Occipital lobe (tissue), 2 donors: ENCODE measurements around the gene BACH2. TPM values are rescaled to one million over a fixed set of nuclear protein-coding genes. Genes with fewer than 3 reads are reported as not detected.

Experiments
- DNase-seq: peaks from one replicate; lab custom pipeline; 2025; lab: John Stamatoyannopoulos, UW
- total RNA-seq: library from RNA; depleted of rRNA; stranded (reverse); fragments of >200 nt; gene quantifications from one replicate; pipeline ENCODE4 v1.2.3, GENCODE V29; 2014

The BACH2 gene
- total RNA-seq, 1 donor from 2014 or later: 65.4 TPM

- DNase-seq: no peak
Observed at GRCh38 chr6:90098627-90099026, 198.0 kb downstream of the BACH2 start.

DNA sequence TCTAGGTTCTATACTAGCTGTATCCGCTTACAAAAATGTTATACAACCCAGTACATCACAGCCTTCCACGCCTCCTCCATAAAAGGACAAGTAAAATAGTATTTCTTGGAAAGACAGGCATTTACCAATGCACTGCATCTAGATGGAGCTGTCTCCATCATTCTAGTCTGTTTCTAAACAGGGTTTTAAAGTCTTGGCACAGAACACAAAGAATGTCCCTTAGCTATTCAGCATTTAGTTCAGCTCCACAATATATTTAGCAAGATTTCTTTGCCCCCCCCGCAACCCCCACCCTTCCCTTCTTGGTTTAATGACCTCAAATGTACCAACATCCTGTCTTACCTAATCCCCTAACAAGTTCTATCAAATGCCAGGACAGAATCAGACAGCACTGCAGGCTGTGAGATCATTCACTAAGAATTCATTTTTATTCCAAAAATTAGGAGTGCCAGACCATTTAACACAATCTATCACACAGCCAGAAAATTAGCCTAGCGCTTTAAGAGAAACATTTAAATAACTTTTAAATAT, 198.6 kb downstream of the BACH2 start:
- DNase-seq: no peak

DNA sequence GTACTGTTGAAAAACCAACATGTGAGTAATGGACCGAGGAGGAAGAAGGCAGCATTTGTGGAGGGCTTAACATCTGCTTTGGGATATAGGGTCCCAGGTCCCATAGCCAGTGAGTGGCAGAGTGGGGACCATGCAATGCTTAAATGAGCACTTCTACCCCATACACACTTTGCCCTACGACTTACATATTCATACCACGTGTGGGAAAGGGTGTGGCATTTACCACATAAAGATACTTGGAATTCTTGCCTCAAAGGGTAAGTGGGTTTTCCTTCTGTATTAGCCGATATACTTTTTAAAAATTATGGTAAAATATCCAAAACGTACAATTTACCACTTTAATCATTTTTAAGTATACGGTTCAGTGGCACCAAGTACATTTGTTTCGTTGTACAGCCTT, 199.3 kb downstream of the BACH2 start:
- no peak for DNase-seq

GRCh38 chr6:90096818-90097217, 199.8 kb downstream of the BACH2 start:
- DNase-seq: no peak

GRCh38 chr6:90095788-90096187, 200.9 kb downstream of the BACH2 start:
- DNase-seq: no peak

GRCh38 chr6:90095145-90095544, 201.5 kb downstream of the BACH2 start:
- no peak for DNase-seq

DNA sequence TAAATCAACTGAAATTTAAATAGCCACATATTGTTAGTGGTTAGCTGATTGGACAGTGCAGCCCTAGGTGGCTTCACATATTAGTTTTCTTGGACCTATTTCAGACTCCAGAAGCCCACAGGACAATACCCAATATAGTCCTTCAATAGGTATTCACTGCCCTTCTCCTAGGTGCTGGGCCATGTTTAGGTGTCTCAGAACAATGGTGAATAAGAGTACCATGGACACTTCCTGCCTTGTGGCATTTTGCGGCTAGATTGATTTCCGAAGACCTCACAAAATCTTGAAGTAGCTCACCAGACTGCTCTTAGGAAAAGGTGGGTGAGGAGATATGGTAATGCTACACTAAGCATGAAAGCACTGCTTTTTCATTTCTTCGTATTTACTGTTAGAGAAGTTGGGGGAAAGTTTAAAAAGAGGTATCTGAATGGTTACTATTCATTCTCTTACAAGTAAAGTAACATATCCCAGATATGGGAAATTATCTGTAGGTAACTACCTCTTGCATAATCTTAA, 203.0 kb downstream of the BACH2 start:
- no peak for DNase-seq

GRCh38 chr6:90090866-90091265, 205.8 kb downstream of the BACH2 start:
- no peak for DNase-seq

- DNase-seq: no peak
Observed at GRCh38 chr6:90088009-90088408, 208.6 kb downstream of the BACH2 start.

GRCh38 chr6:90087106-90087833, 209.4 kb downstream of the BACH2 start:
- no peak for DNase-seq

DNA sequence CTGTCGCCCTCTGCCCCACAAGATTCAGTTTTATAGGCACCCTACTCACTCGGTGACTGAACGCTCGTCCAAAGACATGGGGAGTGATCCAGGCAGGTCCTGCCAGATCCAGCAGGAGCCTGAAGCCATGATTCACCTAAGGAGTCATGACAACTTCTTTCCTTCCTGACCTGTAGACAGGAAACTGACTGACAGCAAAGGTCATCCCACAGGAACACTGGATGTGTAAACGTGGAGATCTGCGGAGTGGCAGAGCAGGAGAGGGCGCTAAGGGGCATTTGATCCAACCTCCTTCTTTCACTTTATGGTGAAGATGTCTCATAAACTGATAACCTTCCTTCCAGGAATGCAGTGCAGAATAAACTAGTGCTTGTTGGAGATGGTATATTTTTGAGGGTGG, 210.1 kb downstream of the BACH2 start:
- DNase-seq: no peak

GRCh38 chr6:90083891-90084290, 212.8 kb downstream of the BACH2 start:
- no peak for DNase-seq

GRCh38 chr6:90082847-90083246, 213.8 kb downstream of the BACH2 start:
- no peak for DNase-seq

- DNase-seq: no peak
Observed at GRCh38 chr6:90080876-90081481, 215.7 kb downstream of the BACH2 start.

GRCh38 chr6:90079560-90080490, 216.8 kb downstream of the BACH2 start:
- no peak for DNase-seq

DNA sequence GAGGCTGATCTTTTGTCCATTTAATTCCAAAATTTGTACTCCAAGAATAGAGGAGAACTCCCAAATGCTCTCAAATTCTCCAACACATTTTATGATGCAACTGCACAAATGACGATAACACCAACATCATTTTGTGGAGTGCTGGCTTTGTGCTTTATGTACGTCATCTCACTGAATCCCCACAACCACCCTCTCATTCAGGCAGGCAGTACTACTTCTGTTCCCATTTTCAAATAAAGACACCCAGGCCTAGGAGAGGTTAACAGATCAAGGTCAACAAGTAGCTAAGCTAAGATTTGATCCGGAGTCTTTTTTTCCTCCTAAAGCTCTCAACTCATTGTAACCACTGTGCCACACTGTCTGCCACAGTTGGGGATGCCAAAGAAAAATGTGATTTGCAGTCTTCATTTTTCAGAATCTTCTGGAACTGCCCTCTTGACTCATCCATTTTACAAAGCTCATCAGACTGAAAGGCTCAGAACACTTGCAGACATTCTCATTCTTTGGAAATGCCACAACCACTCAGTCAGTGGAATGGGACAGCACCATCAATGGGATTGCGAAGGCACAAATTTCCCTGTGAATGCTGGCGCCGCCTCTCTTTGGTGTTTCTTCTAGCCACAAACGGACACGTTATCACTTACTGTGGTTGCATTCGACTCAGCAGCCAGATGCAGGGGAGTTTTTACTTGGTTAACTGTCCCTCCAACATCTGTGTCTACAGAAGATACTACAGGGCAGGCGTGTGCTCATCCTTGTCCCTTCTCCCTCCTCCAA, 217.9 kb downstream of the BACH2 start:
- DNase-seq: no peak

GRCh38 chr6:90076511-90077415, 219.9 kb downstream of the BACH2 start:
- DNase-seq: no peak

DNA sequence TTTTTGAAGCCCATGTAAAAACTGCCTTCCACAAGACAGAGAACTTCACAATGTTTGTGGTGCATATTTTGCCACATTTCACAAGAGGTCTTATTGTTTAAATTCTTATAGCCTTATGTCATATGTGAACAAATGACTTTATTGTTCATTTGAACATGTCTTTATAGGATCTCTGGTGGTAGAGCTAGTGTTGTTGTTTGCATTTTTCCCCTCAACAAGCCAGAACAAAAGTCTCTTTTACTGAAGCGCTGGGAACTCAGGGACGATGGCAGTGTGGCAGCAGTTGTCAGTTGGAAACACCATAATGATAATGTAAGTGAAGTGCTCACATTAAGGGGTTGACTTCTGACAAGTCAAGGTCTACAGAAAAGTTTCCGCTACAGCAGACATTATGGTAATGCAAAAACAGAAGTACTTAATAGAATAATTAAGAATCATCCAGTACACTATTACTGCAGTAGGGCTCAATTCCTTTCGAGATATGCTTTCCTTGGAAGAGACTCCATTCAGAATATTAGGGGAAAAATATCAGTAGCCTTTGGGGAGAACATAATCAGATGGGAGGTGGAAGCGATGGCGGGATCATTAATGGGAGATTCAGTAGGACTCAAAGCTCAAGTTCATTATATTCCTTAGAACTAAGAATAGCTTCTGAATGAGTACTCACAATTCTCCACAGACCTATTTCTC, 222.3 kb downstream of the BACH2 start:
- no peak for DNase-seq

DNA sequence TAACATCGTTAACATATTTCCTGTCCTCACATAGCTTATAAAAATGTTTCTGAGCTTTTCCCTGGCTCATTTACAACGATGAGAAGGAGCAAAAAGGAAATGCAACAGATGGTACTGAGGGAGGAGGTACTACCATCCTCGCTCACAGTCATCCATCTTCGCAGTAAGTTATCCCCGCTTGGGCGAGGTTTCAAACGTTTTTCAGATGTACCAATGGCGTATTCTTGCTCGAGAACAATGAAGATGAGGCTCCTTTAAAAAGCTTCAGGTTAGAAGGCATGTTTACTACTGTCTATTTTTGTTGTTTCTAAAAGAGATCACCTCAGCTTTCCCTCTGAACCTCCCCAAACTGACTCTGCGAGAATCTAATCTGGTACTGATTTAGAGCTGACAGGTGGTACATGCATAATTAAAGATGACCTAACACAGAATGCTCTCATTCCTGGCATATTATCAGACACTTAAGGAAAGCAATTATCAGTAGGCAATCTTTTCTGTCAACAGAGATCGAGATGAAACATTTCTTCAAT, 223.6 kb downstream of the BACH2 start:
- no peak for DNase-seq
